HG03045 (cell line): ENCODE results near the gene KSR2.
"Not testable (repeated sequence)": the region's sequence is repeated elsewhere in the genome, so short reads cannot be mapped to it uniquely, and the experiment has no call there.

Experiments
- ATAC-seq: cut with Tn5 transposase; IDR thresholded peaks from one replicate; pipeline ENCODE4 v1.9.1; 2021; ENCODE audit warnings: mild to moderate bottlenecking, moderate library complexity; ENCODE audit not compliant: unreplicated experiment

The KSR2 gene

DNA sequence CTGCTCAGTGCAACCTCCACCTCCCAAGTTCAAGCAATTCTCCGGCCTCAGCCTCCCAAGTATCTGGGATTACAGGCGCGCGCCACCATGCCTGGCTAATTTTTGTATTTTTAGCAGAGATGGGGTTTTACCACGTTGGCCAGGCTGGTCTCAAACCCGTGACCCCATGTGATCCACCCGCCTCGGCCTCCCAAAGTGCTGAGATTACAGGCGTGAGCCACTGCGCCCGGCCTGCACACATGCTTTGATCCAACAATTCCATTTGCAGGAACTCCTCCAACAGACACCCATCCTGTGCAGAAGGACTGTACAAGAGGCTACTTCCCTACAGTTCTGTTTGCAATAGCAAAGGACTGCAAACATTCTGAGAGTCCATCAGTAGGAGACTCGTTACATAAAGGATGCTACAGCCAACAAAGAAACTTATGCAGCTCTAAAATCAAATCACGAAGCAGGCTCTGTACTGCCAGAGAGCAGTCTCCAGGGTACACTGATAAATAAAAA lies 108.0 kb downstream of the KSR2 start:
- ATAC-seq = not testable (repeated sequence)

DNA sequence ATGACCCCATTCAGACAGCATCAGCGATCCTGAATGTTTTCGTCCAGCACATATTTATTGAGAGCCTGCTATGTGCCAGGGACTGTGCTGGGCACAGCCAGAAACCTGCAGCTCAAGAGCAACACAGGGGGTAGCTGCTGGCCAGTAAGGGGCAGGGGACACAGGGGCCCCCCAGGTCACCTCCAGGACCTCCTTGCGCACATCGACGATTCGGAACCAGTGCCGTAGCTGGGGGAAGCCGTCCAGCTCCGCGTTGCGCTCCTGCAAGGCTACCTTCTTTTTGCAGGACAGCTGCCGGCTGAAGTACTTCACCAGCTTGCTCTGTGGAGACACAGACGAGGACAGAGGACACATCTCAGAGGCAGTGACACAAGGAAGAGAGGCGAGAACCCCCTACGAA lies 108.7 kb downstream of the KSR2 start:
- no peak for ATAC-seq

DNA sequence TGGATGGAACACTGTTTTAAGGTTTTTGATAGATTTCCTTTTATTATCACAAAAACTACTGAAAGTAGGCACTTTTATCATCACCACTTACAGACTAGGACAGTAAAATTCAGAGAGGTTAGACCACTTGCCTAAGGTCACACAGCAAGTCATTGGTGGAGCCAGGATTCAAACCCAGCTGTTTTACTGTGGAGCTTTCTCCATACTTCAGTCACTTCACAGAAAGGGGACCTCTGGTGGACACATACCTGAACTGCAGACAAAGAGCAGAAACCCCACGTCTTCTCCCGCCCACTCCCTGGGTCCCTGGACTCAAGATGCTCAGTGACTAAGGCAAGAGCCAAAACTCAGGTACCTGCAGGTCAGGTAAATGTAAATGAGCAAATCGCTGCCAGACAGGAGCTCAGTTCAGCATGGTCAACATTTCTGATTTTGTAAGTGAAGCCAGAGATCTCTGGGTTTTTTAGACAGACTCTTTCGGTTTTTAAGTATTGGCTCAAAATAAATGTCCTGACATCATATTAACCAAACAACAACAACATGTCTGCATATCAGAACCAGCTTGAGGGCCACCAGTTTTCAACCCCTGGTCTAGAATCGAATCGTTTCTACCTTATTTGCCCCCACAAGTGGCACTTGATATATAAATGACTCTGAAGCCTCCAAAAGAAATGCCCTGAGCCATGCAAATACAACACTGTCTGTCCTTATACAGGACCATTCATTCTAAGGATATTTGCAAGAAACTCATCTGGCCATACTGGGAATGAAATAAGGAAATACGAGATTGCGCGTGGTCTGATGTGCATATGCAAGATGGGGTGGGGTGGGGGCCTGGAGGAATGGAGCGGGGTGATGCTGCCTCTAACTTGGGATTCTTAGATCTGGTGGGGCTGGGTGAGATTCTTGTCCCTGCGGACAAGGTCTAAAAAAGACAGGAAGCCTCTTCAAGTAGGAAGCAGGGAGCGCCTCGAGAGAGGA lies 110.9 kb downstream of the KSR2 start:
- ATAC-seq = no peak

DNA sequence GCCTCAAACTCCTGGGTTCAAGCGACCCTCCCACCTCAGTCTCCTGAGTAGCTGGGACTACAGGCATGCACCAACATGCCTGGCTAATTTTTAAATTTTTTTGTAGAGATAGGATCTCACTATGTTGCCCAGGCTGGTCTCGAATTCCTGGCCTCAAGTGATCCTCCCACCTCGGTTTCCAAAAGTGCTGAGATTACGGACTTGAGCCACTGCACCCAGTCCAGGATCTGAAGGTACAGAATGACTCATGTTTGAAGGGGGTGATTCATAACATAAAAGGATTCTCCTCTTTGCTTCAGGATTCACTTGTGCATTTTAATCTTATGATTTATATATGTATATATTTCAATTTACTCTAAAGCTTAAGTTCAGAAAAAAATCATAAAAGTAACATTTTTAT lies 111.7 kb downstream of the KSR2 start:
- not testable (repeated sequence) for ATAC-seq

DNA sequence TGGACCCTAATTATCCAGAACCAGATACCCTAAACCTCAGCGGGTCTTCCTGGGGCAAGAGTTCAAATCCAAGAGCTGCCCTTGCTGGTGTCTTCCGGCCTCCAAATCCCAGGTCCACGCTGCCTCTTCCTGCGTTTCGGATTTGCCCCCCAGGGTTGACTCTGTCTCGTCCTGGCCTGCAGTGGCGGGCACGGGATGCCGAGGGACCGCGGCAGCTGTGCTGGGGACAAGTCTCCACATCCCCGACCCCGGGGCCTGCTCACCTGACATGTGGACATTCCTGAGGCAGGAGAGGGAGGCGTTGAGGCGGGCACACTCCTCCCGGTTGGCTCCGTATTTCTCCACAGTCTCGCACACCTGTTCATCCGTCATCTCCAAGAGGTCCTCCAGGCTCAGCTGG lies 113.6 kb downstream of the KSR2 start:
- ATAC-seq = no peak

DNA sequence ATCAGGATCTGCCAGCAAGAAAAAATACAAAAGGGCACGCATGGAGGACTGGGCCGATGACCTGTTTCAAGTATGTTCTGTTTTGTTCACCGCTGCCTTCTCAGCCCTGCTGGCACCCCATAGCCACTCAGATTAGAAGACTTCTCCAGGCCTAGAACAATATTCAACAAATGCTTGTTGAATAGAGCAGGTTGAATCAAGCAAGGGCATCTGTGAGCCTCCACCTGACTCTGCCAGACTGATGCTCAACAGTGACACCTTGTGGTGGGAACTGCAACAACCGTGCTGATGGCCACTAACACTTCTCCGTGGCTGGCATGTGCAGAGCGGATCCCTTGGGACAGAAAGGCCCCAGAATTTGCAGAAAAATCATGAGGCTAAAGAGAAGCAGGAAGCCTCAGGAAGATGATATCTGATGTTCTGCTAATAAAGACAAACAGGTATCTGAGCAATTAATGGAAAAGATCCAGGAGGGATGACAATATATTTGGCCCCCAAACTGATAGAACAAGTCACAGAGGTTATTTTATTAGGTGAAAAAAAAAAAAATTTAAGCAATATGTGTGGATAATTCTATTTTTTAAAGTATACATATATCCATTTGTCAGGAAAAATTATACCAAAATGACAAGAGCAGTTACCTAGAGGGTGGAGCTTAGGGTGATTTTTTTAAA lies 114.3 kb downstream of the KSR2 start:
- ATAC-seq = no peak

DNA sequence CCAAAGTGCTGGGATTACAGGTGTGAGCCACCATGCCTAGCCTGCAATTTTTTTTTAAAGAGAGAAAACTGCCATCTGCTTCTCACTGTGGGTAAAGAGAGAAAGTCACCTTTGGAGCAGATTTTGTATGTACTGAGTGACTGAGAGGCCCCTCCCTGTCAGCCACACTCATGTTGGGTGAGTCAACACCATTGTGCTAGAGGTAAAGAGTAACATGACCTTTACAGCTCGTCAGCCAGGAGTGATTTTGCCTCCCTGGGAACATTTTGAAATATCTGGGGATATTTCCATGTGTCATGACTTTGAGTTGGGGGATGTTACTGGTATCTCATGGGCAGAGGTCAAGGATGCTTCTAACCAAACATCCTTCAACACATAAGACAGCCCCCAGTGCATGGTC lies 115.2 kb downstream of the KSR2 start:
- no peak for ATAC-seq

DNA sequence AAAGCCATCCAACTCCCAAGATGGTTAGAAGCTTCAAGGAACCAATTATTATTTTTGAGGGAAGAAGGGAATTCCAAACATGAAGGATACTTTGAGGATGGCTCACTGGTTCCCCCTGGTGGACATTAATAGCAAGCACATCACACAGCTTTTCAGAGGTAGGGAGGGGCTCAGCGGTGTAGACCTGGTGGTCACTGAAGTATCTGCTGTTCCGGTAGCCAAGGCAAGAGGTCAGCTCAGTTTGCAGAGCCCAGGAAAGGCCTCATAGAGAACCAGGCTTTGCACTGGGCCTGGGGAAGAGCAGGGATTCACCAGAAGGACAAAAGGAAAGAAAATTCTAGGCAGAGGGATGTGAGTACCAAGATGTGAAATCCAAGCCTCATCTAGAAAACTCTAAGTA lies 118.7 kb downstream of the KSR2 start:
- no peak for ATAC-seq

DNA sequence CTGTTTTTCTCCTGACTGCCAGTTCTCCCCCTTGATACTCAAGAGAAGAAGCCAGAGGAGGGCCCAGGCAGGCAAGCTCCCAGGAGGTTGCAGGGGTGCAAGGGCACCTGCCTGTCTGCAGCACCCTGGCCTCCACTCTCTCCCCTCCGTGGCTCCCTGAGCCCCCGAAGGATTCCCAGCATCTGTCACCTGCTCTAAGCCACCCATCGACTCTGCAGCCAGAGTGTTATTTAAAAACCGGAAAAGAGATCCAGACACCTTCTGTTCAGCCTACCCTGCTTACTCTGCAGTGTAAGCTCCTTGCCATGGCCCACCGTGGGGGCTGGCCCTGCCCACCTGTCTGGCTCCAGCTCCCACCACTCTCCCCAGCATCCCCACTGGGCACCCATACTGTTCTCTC lies 121.4 kb downstream of the KSR2 start:
- no peak for ATAC-seq

DNA sequence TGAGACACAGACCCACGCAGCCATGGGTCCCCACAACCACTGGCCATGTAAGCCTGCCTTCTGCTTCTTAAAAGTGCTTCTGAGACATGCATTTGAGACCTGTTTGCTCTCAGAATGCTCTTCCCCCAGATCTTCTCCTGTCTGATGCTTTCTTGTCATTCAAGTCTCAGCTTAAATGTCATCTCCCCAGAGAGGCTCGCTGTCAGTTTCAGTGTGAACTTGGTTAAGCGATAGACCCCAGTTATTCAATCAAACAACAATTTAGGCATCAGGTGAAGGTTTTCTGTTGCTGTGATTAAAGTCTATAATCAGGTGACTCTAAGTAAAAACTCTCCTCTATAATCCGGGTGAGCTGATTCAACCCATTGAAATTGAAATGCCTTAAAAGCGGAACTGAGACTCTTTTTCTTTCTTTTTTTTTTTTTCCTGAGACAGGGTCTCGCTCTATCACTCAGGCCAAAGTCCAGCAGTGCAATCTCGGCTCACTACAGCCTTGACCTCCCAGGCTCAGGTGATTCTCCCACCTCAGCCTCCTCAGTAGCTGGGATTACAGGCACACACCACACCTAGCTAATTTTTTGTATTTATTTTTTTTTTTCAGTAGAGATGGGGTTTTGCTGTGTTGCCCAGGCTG lies 123.4 kb downstream of the KSR2 start:
- ATAC-seq = no peak

DNA sequence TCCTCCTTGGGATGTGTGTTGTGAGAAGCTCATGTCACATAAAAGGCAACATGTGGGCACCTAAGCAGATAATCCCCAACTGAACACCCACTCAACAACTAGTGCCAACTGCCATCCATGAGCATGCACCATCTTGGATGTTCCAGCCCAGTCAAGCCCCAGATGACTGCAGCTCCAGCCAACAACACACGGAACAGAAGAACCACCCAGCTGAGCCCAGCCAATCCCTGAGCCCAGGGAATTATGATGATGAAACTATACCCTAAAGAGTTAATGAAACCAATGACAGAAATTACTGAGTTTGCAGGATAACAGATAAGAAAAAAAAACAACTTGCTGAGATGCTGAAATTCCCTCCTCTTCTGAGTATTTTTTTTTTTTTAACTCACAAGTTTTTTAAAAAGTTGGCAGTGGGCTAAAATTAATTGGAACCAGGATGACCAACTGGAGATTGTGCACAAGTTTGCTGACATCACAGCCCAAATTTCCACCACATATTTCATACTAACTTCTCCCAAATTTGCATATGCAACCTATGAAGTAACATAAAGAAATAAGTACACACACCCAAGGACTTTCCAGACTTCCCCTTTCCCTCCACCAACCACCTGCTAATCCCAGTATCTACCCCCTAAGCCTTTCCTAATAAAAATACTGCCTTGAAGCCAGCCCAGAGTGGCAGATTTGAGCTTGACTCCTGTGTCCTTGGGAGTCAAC lies 124.5 kb downstream of the KSR2 start:
- no peak for ATAC-seq

DNA sequence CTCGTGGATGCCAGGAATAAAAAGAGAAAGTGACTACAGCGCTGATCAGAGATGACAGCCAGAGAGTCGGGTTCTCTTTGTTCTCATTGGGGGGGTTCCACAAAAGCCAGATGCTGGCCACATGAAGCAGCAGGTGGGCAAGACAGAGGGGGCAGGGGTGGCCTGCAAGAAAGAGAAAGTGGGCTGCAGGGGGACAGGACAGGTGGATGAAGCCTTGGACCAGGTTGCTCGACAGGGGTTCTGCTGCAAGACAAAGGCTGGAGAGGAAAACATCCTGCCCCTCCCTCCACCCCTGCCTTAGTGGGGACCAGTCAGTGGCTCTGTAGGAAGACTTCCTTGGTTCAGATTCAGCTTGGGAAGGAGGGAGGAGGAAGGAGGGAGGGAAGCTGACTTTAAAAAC lies 126.2 kb downstream of the KSR2 start:
- no peak for ATAC-seq

DNA sequence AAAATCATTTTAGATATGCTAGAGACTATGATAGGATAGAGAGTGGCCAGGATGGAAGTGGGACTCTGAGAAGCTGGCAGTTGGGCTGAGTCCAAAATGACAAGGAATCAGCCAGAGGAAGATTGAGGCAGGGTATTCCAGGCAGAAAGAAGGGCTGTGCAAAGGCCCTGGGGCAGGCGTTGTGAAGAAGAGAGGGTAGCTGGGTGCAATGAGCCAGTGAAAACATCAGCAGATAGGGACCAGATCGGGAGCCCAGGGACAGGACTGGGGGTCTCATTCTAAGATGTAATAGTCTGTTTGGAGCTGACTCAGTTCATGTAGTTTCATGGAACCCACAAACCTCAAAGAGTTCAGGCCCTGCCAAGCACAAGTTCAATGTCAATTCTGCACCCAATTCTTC lies 126.6 kb downstream of the KSR2 start:
- no peak for ATAC-seq

DNA sequence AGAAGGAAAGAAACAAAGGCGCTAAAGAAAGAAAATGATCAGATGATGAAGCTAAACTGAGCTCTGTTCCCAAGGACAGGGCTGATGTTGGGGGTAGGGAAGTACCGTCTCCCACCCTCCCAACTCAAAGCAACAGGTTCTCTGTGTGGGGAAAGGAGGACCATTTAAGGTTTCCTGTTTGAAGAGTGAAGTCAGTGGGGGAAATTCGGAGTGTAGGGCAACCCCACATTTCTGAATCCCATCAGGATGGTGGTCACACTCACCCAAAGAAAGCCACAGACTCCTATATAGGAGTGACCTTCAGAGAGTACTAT lies 131.1 kb downstream of the KSR2 start:
- ATAC-seq = no peak

DNA sequence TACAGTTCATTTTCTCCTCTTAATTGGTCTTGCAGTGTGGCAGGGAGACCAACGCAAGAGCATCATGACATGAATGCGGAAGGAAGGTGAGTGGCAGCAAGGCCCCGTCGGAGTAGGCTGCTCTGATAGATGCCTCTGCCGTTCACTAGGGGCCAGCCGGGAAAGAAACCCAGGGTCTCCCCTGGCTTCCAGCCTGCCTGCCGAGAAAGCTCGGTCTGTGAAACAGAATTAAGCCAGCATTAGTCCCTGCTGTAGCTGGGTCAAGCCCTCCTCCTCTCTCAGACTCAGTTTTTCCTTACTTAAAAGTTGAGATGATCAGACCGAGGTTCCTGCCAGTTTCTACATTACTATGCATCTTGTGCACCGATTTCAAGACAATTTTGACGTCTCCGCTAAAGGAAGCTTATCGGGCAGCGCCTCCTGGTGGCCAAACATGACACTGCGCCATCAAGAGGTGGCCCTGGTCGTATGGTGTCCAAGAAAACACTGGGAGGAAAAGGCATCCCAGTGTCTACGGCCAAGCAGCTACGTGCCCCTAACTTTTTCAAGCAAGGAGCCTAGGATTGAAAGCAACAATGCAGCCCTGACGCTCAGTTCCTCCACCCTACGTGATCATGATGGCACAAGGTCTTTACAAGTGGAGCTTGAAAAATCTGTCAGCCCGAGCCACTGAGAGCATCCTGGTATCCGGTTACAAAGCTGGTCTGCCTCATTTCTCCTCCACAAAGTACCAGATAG lies 131.6 kb downstream of the KSR2 start:
- ATAC-seq = peak; percentile 55

DNA sequence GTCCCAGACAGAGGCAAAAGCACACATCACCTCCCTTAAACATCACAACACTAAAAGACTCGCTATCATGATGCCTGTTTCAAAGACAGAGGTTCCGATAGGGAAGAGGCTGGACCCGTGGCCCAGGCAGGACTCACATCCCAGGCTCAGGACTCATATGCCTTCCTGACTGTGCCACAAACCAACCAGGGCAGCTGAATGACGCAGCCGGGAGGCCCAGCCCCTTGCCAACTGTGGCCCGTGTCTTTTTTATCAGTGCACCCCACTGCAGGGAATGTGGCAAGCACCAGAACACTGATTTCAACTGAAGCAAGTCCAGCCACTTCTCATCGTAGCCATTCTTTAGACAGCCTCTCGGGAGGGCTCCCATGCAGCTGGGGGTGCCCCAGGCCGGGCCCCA lies 132.3 kb downstream of the KSR2 start:
- ATAC-seq = no peak

DNA sequence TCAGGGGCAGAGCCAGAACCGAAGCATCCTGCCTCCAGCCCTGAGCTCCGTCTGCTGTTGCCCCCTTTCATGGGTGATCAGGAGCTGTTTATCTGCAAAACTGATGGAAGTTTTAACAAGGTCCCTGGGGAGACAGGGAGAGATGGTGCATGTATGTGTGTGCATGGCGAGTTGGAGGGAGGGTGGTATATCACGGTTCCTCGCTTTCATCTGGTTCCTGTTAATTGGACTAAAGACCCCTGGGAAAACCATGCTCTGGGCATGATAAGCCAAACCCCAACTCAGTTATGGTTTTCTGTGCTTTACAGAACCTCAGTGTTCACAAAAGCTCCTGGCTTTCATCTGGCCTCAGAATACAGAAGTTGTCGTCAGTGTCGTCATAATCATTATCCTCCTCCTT lies 133.6 kb downstream of the KSR2 start:
- ATAC-seq = no peak

DNA sequence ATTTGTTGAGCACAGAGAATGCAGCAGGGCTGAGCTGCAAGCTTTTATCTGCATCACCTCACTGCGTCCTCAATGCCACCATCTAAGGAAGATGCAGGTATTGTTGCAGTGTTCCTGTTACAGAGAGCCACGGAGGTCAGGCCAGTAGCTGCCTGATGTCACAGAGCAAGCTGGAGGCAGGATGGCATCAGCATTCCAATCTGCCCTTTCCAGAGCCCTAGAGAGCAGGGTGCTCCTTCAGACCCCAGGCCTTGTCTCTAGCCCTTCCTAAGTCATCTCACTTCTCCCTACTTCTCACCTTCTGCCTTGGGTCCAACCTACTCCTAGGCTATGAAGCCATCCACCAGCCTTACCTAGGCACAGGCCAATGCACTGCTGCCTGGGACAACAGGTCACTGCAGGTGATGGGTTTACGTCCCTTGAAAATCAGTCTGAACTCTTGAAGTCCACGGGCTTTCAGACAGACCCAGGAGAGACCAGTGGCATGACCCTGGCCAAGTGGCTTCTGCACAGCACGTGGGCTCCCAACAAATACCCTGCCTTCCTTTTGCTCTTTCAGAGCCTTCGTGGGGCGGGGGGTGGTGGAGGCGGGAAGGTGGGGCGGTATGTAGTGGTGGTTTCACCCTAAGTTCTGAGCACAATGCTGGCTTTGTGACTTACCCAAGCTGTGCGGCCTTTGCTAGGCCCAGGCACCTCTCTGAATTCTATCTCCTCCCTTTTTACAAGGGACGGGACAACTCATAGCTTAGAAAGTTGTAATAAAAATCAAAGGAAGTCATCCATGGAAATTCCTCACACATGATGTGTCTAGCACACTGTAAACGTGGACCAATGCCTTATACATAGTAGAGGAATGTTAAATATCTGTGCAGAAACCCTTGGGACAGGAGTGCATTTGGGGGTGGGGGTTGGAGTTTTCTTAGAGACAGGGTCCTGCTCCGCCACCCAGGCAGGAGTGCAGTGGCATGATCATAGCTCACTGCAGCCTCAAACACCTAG lies 136.0 kb downstream of the KSR2 start:
- ATAC-seq = no peak

DNA sequence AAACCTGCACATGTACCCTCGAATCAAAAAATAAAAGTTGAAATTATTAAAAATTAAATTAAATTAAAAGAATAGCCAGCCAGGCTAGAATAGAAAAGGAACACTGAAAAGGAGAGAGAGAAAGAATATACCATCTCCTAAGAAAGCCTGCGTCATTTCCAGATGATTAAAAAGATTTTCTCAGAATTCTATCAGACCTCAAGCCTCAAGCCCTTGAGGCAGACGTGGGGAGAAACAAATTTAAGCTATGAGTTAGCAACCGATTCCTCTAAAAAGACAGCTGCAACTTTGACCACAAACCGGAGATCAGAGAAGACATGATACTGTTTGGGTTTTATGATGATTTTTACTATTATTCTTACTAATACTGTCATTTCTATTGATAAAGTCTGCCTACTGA lies 138.3 kb downstream of the KSR2 start:
- no peak for ATAC-seq
